Subcutaneous adipose tissue (tissue), 4 donors: Measurements from ENCODE around the gene NAV2. TPM values are rescaled to one million over a fixed set of nuclear protein-coding genes. Genes with fewer than 3 reads are reported as not detected.

Source experiments
- total RNA-seq, 4 donors: library from RNA; depleted of rRNA; stranded (reverse); fragments of >200 nt; gene quantifications; one replicate each; pipeline ENCODE4 v1.1.0, GENCODE V29; 2016
- TF ChIP-seq, protein P1 (sequence below): fragments of 450-650 bp; IDR thresholded peaks from one replicate; pipeline ENCODE4 v1.5.1; 2016; ENCODE audit warnings: low read depth, mild to moderate bottlenecking, control low read depth, antibody characterized with exemption, moderate library complexity

NAV2 gene
- total RNA-seq, 4 donors from 2014 or later = 13.6 to 31.5 (median 27.8) TPM

DNA sequence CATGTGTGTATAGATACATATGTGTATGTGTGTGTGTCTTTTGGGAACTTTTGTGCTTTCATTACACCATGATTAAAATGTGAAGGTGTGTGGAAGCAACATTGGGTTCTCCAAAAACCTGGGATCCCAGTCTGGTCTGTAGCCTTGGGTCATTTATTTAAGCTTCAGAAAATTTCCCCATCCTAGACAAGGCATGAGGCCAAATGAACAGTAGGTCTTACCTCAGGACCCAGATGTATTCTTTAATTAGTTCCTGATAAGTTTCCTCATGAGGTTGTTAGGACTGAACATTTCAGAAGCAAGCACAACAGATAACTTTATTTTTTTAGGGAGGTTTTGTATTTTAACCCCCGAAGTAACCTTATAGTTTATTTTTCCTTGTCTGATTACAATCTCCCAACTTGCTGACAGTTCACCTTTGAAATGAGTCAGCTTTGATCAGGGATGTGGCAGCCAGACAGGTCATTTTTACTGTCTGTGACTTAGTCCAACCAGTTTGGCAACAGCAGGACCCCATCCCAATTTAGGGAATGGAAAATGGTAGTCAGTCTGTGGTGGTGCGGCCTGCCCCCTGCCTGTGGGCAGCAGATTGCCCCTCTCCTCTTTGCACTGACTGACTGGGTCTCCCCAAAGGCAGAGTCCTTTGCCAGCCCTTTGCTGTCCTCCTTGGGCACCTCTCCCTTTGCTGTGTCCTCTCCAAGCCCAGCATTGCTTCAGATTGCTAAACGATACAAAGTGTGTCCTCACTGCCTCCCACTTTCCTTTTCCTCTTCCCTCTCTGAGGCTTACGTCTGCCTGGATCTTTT, 88.3 kb downstream of the NAV2 start:
- TF ChIP-seq, protein P1, sequence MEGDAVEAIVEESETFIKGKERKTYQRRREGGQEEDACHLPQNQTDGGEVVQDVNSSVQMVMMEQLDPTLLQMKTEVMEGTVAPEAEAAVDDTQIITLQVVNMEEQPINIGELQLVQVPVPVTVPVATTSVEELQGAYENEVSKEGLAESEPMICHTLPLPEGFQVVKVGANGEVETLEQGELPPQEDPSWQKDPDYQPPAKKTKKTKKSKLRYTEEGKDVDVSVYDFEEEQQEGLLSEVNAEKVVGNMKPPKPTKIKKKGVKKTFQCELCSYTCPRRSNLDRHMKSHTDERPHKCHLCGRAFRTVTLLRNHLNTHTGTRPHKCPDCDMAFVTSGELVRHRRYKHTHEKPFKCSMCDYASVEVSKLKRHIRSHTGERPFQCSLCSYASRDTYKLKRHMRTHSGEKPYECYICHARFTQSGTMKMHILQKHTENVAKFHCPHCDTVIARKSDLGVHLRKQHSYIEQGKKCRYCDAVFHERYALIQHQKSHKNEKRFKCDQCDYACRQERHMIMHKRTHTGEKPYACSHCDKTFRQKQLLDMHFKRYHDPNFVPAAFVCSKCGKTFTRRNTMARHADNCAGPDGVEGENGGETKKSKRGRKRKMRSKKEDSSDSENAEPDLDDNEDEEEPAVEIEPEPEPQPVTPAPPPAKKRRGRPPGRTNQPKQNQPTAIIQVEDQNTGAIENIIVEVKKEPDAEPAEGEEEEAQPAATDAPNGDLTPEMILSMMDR = no peak

DNA sequence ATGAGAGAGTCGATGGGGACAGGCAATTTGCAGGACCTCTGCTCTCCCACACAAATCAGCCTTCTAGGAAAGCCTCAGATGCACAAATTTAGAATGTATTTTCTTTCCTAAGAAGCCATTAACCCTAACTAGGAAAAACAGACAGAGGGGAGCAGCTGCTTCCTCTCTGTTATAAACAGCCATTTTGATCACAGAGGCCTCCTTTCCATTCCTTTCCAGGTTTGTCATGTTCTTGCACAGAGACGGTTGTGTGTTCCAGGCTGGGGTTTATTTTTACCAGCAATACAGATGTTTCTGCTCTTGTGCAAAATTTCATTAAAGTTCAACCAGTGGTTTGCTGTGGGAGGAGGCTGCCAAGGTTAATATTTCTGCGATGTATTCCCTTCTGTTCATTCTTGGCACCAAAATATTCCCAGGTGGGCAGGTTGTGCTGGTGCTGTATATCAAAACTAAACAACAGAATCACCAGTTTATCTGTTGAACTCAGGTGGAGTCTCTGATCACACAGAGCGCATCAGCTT, 90.2 kb downstream of the NAV2 start:
- TF ChIP-seq, protein P1 = no peak

DNA sequence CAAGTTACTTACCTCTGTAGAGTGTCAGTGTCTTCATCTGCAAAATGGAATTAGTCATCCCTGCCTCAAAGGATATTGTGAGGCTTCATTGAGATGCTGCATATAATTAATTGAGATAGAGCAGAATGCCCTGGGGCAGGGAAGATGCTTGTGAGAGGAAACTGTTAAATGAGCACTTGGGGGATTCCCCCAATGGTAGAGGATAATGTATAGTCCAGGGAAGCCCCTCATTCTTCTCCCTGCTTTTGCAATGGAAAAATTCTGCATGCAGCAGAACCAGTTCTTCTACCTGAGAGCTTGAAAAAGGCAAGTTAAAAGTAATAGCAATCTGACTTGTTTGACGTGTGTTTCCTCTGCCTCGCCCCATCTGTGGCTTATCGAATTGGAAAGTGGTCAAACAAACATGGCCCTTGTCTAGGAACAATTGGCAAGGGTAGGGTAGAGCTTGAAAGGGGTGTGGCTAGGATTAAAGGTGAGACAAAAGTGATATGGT, 90.9 kb downstream of the NAV2 start:
- TF ChIP-seq, protein P1 = no peak

DNA sequence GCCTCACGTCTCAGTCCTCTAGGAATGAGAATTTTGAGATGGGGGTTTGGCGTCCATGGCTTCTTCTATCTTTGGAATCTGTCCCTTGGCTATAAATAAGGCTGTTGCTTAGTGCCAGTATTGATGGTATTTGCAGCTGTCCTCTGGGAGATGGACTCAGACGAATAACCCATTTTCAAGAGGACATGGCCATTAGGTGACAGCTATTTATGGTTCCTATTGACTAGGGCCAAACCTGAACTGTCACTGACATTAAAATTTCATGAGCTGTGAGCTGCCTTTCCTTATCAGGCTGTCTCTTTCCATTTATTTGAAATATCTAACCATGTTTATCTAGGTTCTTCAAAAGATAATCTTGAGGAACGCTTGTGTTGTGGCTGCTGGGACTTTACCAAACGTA, 92.7 kb downstream of the NAV2 start:
- TF ChIP-seq, protein P1 = no peak

DNA sequence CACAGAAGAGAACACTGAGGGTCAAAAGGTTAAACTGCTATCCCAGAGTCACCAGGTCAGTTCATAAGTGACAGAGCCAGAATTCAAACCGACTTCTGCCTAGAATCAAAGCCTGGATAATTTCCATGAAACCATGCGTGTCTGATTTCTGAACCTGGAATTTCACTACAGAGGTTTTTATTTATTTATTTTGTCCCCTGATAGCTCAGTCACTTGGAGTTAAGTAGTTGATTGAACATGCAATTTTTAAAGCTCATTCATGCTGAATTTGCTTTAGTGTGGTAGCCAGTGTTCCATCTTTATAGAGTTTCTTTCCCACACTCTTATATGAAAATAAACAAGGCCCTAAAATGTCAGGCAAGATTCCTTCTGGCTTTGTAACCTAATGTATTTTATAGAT, 93.2 kb downstream of the NAV2 start:
- TF ChIP-seq, protein P1 = no peak

DNA sequence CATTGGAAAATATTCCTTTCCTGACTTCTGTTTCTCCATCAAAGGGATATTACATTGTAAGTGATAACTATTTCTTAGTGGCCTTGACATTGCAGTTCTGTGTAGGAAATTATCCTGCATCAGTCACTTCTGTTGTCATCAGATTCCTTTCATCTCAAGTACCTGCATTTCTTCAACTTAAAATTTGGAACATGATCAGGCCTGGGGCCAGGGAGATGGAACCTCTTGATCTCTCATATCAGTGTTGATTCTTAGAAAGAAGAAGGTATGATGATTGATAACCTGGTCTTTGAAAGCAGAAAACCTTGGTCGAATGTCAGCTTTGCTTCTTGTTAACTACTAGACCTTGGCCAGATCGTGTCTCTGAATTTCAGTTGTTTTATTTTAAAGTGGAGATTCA, 93.6 kb downstream of the NAV2 start:
- TF ChIP-seq, protein P1 = no peak

DNA sequence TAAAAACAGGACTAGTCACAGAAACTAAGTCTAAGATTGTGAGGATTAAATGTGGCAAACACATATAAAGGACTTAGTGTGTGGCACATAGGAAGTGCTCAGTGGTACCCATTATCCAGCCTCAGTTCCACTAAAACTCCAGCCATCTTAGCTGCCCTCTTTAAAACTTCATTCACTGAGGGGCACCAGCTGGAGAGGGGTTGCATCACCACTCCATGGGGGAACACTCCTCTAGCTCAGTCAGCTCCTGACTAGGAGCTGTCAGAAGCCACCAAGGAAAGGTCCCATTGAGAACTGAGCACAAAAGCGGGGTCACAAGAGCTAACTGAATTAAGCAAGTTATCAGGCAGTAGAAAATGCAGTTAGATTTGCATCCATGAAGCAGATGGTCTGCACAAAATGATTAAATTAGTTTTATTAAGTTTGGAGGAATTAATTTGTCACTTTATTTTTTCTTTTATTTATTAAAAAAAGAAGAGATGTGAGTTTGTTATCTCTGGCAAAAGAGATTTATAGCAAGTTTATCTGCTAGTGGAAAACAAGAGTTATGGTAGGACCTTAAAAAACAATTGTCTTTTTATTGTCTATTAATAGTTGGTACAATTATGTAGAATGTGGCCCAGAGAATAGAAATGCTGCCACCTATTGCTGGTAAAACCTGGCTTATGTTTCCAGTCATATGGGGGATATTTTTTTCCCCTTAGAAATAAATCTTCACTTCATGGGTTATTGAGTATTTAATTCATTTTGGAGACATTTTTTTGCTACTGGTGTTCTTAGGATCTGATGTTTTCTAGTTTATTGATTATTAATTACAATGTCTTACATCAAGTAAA, 95.7 kb downstream of the NAV2 start:
- TF ChIP-seq, protein P1 = no peak
